Activated naive CD8-positive, alpha-beta T cell treated with anti-CD3 and anti-CD28 coated beads, Interleukin-2, amount 50 U/mL, for 24 hours (primary cell): ENCODE data around the gene TRIM17.

Source experiments
- ATAC-seq: fragments of 150-1000 bp; cut with Tn5 transposase; one replicate; pipeline ENCODE4 v1.10.0; 2021
- DNase-seq: peaks from one replicate; pipeline ENCODE4 v3.0.0; 2021
- H3K27ac Mint-ChIP-seq: one replicate; pipeline ENCODE4 v1.8.0; 2021; ENCODE audit warnings: mild to moderate bottlenecking, mixed read lengths
- H3K27me3 Mint-ChIP-seq: one replicate; pipeline ENCODE4 v1.8.0; 2021; ENCODE audit warnings: mixed read lengths
- H3K36me3 Mint-ChIP-seq: one replicate; pipeline ENCODE4 v1.8.0; 2021; ENCODE audit warnings: low read depth, mixed read lengths
- H3K4me1 Mint-ChIP-seq: one replicate; pipeline ENCODE4 v1.8.0; 2021; ENCODE audit warnings: mixed read lengths
- H3K4me3 Mint-ChIP-seq: one replicate; pipeline ENCODE4 v1.8.0; 2021; ENCODE audit warnings: mild to moderate bottlenecking, moderate library complexity, mixed read lengths
- H3K9me3 Mint-ChIP-seq: one replicate; pipeline ENCODE4 v1.8.0; 2021; ENCODE audit warnings: mixed read lengths

The TRIM17 gene

GRCh38 chr1:228455715-228456114 lies 39.1 kb upstream of the TRIM17 start:
- Mint-ChIP-seq H3K9me3 (no peaks in the 10 kb centered on the region), H3K4me1 (peaks cover 36% of the 10 kb centered on the region), H3K4me3 (peak overlapping the region; percentile 59), H3K27ac (no peak overlapping the region), H3K27me3 (peaks cover 10% of the 10 kb centered on the region), H3K36me3 (peaks cover 4% of the 10 kb centered on the region)
- ATAC-seq = no peak
- no peak for DNase-seq

GRCh38 chr1:228454238-228454637 lies 37.6 kb upstream of the TRIM17 start:
- Mint-ChIP-seq H3K4me1 (peaks cover 32% of the 10 kb centered on the region), H3K27ac (no peak overlapping the region), H3K9me3 (no peaks in the 10 kb centered on the region), H3K27me3 (peaks cover 8% of the 10 kb centered on the region), H3K36me3 (peaks cover 4% of the 10 kb centered on the region), H3K4me3 (no peak overlapping the region)
- ATAC-seq = no peak
- no peak for DNase-seq

DNA sequence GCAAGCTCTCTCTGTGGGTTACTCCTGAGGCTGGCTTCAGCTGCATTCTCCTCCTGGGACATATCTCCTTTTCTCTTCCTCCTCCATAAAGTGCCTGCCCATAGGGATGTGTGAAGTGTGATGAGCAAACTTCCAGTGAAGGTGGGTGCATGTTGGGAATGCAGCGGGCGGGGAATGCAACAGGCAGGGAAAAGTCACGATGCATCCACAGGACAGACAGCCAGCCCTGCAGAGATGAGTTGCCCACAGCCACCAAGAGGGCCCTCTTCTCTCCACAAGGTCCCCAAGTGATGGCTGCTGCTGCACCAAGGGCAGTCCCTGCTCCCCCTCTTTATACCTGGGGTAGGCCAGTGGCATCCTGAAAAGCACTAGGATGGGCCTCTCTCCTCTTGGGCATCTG lies 37.0 kb upstream of the TRIM17 start:
- Mint-ChIP-seq H3K36me3 (peaks cover 4% of the 10 kb centered on the region), H3K9me3 (no peaks in the 10 kb centered on the region), H3K4me3 (no peak overlapping the region), H3K4me1 (peaks cover 29% of the 10 kb centered on the region), H3K27ac (no peak overlapping the region), H3K27me3 (peaks cover 8% of the 10 kb centered on the region)
- no peak for ATAC-seq
- no peak for DNase-seq

- Mint-ChIP-seq H3K9me3 (no peaks in the 10 kb centered on the region), H3K27me3 (peaks cover 5% of the 10 kb centered on the region), H3K36me3 (peaks cover 4% of the 10 kb centered on the region), H3K27ac (no peak overlapping the region), H3K4me1 (peaks cover 24% of the 10 kb centered on the region), H3K4me3 (no peak overlapping the region)
- no peak for ATAC-seq
- no peak for DNase-seq
Measured at GRCh38 chr1:228453022-228453560, 36.4 kb upstream of the TRIM17 start.

DNA sequence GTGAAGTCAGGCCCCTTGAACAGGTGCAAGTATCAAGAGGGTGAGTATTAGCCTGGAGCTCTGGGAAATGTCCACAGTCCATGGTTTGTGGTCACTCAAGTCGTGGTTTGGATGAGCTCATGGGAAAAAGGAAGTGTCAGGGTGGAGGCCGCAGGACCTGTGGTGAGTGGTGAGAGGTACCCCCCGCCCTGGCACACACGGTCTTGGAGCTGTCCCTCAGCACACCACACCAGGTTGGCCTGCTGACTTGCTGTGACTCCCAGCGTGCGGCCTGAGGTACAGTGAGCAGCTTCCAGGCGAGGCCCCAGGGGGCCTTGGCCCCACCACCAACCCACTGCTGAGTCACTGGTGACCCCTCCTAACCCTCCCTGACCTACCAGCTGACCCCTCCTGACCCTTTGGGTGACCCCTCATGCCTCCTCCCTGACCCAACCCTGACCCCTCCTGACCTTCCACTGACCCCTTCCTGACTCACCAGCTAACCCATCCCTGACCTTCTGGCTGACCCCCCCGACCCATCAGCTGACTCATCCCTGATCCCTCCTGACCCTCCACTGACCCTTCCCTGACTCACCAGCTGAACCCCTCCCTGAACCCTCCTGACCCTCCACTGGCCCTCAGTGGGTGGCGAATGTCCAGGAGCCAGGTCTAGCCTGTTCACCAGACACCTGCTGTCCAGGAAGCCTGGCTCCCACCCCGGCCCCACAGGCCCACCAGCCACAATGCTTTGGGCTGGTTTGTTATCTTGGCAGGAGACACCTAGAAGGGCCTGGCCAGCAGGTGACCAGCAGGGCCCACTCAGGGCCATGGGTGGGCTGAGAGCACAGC lies 35.7 kb upstream of the TRIM17 start:
- no peak overlapping the region for H3K4me3 Mint-ChIP-seq
- peaks cover 18% of the 10 kb centered on the region for H3K4me1 Mint-ChIP-seq
- no peaks in the 10 kb centered on the region for H3K36me3 Mint-ChIP-seq
- H3K9me3 Mint-ChIP-seq = no peaks in the 10 kb centered on the region
- ATAC-seq (no peak), DNase-seq (no peak)
- peaks cover 6% of the 10 kb centered on the region for H3K27me3 Mint-ChIP-seq
- no peak overlapping the region for H3K27ac Mint-ChIP-seq

DNA sequence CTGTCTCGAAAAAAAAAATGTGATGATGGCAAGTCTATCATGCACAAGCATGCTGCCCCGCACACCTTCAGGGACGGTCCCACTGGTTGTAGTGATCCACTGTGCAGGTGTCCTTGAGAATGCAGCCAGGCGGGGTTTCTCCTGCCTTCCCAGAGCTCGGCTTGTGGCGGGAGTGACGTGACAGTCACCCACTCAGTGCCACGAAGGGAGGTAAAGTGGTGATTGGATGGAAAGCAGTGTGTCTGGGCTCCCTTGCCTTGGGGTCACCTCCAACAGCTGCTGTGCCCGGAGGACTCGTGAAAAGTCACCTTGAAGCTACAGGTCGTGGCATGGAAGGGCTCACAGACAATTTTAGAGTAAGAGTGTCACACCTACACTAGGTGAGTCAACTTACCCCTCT lies 33.5 kb upstream of the TRIM17 start:
- H3K9me3 Mint-ChIP-seq = no peaks in the 10 kb centered on the region

GRCh38 chr1:228448372-228448771 lies 31.7 kb upstream of the TRIM17 start:
- Mint-ChIP-seq H3K4me1 (peaks cover 15% of the 10 kb centered on the region), H3K9me3 (no peaks in the 10 kb centered on the region), H3K27me3 (peaks cover 37% of the 10 kb centered on the region), H3K4me3 (no peak overlapping the region), H3K27ac (no peak overlapping the region), H3K36me3 (no peaks in the 10 kb centered on the region)
- no peak for ATAC-seq
- no peak for DNase-seq

More for the DNA sequence above, 33.5 kb upstream of the TRIM17 start:
- Mint-ChIP-seq H3K4me1 (peaks cover 16% of the 10 kb centered on the region), H3K36me3 (no peaks in the 10 kb centered on the region), H3K27me3 (peaks cover 19% of the 10 kb centered on the region), H3K4me3 (no peak overlapping the region), H3K27ac (no peak overlapping the region)
- no peak for DNase-seq
- no peak for ATAC-seq

DNA sequence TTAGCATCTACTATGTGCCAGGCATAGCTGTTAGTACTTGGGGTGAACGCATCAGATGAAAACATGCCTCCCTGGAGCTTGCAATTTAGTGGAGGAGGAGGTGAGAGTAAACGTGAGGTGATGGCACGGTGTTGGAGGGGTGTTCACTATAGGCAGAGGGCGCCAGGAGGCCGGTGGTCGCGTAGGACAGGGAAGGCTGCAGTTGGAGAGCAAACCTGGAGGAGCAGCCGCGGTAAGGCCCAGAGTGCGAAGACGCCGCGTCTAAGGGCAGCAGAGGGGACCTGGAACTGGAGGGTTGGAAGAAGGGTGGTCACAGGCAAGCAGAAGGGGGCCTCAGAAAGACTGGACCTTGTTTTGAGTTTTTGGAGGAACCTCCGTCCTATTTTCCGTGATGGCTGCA lies 30.2 kb upstream of the TRIM17 start:
- no peak overlapping the region for H3K27ac Mint-ChIP-seq
- DNase-seq (no peak), ATAC-seq (no peak)
- H3K4me1 Mint-ChIP-seq = peaks cover 13% of the 10 kb centered on the region
- H3K36me3 Mint-ChIP-seq = no peaks in the 10 kb centered on the region
- H3K27me3 Mint-ChIP-seq = peaks cover 46% of the 10 kb centered on the region
- no peaks in the 10 kb centered on the region for H3K9me3 Mint-ChIP-seq
- H3K4me3 Mint-ChIP-seq = no peak overlapping the region

DNA sequence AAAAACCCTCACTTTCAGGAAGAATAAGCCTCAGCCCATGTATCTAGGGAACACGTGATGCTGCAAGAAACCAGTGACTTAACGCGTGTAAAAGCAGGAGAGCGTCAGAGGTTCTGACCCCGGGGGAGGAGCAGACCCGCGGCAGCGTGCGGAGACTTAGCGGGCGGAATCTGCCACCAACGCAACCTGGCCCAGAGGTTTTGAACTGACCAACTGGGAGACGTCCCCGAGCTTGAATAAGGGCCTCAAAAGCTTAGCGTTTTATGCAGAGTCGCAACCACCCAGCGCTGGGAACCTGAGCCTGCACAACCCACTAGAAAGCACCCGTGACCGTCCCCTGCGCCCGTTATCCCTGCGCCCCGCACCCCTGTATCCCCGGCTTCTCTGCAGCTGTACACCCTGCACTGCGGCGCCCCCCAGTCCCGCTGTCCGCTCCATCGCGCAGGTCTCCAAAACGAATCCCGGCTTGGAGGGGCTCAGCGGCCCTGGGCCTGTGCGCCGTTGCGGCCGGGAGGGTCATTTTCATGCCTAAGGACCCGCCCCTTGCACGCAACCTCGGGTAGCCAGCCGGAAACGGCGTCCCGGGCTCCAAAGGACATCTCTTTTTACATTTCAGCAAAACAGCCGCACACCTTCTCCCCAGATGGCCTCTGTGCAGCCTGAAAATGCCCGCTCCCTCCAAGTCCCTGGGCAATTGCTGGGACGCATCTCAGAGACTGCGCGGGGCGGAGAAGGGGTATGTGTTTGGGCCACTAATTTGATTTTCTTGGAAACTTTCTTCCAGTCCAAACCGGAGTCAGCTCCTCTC lies 29.4 kb upstream of the TRIM17 start:
- H3K27me3 Mint-ChIP-seq = peaks cover 46% of the 10 kb centered on the region
- no peaks in the 10 kb centered on the region for H3K36me3 Mint-ChIP-seq
- H3K9me3 Mint-ChIP-seq = no peaks in the 10 kb centered on the region
- DNase-seq (peak; percentile 48), ATAC-seq (peak; percentile 91)
- peak overlapping the region; percentile 73 for H3K4me3 Mint-ChIP-seq
- H3K4me1 Mint-ChIP-seq = peaks cover 13% of the 10 kb centered on the region
- H3K27ac Mint-ChIP-seq = no peak overlapping the region

DNA sequence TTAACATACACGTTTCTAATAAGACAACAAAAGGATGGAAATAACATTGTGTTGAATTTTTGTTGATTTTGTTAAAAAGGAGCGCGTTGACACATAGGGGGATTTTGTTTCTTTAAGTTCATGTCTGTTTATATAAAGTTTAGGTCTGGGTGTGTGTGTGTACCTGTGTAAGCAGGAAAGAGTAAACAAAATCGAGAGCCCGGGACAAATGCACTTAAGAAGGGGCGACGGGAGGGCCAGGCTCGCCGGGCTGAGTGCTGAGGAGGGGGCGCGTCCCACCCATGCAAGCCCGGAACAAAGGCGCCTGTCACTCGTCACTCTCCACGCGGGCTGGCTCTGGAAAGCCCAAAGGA lies 28.8 kb upstream of the TRIM17 start:
- Mint-ChIP-seq H3K4me1 (peaks cover 13% of the 10 kb centered on the region), H3K27ac (no peak overlapping the region), H3K4me3 (peak overlapping the region; percentile 73), H3K36me3 (no peaks in the 10 kb centered on the region), H3K9me3 (no peaks in the 10 kb centered on the region), H3K27me3 (peaks cover 51% of the 10 kb centered on the region)
- ATAC-seq (no peak), DNase-seq (no peak)

GRCh38 chr1:228443395-228443794 lies 26.7 kb upstream of the TRIM17 start:
- Mint-ChIP-seq H3K4me1 (peaks cover 13% of the 10 kb centered on the region), H3K9me3 (no peaks in the 10 kb centered on the region), H3K27ac (no peak overlapping the region), H3K4me3 (no peak overlapping the region), H3K36me3 (no peaks in the 10 kb centered on the region), H3K27me3 (peaks cover 54% of the 10 kb centered on the region)
- no peak for ATAC-seq
- DNase-seq = no peak

GRCh38 chr1:228440761-228441500 lies 24.3 kb upstream of the TRIM17 start:
- Mint-ChIP-seq H3K27ac (no peak overlapping the region), H3K36me3 (no peaks in the 10 kb centered on the region), H3K4me3 (no peak overlapping the region), H3K9me3 (no peaks in the 10 kb centered on the region), H3K4me1 (peaks cover 10% of the 10 kb centered on the region), H3K27me3 (peaks cover 46% of the 10 kb centered on the region)
- no peak for DNase-seq
- no peak for ATAC-seq

GRCh38 chr1:228438266-228438665 lies 21.6 kb upstream of the TRIM17 start:
- Mint-ChIP-seq H3K9me3 (no peaks in the 10 kb centered on the region), H3K36me3 (no peaks in the 10 kb centered on the region), H3K27me3 (peaks cover 26% of the 10 kb centered on the region), H3K4me3 (no peak overlapping the region), H3K4me1 (no peaks in the 10 kb centered on the region), H3K27ac (no peak overlapping the region)
- DNase-seq (no peak), ATAC-seq (no peak)

DNA sequence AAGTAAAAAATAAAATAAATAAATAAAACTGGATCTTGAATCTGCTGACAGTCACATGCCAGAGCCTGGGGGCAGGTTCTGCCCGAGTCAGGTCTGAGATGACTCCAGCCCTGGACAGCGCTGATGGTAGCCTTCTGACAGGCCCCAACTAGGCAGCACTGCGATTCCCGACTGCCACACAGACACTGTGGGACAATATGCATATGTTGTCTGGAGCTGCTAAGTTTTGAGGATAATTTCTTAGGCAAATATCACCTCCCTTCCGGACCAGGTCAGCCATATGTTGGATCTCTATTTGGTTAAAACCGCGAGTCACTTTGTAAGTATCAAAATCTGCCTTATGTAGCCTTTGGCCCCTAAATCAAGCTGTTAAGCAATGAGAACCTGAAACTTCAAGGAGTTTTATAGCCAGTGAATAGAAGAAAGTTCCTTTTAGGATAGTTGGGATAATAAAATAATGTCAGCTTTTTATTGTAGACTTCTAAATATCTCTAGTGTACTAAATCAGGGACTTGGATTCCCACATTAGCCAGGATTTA lies 20.8 kb upstream of the TRIM17 start:
- Mint-ChIP-seq H3K36me3 (no peaks in the 10 kb centered on the region), H3K27ac (no peak overlapping the region), H3K27me3 (peaks cover 23% of the 10 kb centered on the region), H3K4me1 (no peaks in the 10 kb centered on the region), H3K4me3 (no peak overlapping the region), H3K9me3 (no peaks in the 10 kb centered on the region)
- no peak for DNase-seq
- ATAC-seq = no peak
